ENCODE data around the gene SERPINA1.

GRCh38 chr14:94373708-94374107, 14.7 kb downstream of the SERPINA1 start:
- TF ChIP-seq BHLHE40 (IDR thresholded peaks at IDR 0.05; ENCODE audit: borderline replicate concordance) (no peak), FOXK2 (IDR thresholded peaks at IDR 0.05) (no peak), NFRKB (IDR thresholded peaks at IDR 0.05) (no peak), SP1 (IDR thresholded peaks at IDR 0.05) (no peak), FOXA1 (IDR thresholded peaks at IDR 0.05) (no peak), L3MBTL2 (conservative IDR thresholded peaks at IDR 0.05) (no peak), FOXM1 (IDR thresholded peaks at IDR 0.05; ENCODE audit: borderline replicate concordance) (no peak), ZNF384 (IDR thresholded peaks at IDR 0.05) (no peak), ARNT (IDR thresholded peaks at IDR 0.05) (no peak), ELF4 (IDR thresholded peaks at IDR 0.05) (no peak), HDGF (IDR thresholded peaks at IDR 0.05; ENCODE audit: borderline replicate concordance) (no peak), SUZ12 (IDR thresholded peaks at IDR 0.05) (no peak), TARDBP (IDR thresholded peaks at IDR 0.05) (no peak)
- TF ChIP-seq, protein P1, sequence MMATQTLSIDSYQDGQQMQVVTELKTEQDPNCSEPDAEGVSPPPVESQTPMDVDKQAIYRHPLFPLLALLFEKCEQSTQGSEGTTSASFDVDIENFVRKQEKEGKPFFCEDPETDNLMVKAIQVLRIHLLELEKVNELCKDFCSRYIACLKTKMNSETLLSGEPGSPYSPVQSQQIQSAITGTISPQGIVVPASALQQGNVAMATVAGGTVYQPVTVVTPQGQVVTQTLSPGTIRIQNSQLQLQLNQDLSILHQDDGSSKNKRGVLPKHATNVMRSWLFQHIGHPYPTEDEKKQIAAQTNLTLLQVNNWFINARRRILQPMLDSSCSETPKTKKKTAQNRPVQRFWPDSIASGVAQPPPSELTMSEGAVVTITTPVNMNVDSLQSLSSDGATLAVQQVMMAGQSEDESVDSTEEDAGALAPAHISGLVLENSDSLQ (IDR thresholded peaks at IDR 0.05), result no peak

All from HEK293T (cell line).